ENCODE data around the gene RAD51. TPM values are rescaled to one million over a fixed set of nuclear protein-coding genes. Genes with fewer than 3 reads are reported as not detected.

RAD51 gene
- total RNA-seq, 1 donor from 2014 or later = 0.98 TPM

DNA sequence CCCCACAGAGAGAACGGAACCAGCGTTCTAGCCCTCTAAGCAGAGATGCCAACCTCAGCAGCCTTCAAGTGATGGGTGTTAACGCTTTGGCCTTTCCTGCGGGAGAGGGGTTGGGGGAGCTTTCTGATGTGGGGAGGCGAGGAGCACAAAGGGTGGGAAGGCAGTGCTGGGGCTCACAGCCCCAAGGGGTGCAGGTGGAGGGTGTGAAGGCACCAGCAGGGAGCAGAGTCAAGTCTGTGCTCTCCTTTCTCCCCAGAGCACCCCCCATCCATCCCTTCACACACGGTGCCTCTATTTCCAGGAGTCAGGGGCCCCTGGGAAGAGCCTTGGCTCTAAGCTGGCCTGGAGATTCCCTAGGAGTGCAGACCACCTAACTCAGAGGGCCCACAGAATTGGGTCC is 78.9 kb downstream of the RAD51 start:
- ATAC-seq = no peak
- peaks cover 65% of the 10 kb centered on the region for H3K36me3 ChIP-seq
- TF ChIP-seq, protein P1, sequence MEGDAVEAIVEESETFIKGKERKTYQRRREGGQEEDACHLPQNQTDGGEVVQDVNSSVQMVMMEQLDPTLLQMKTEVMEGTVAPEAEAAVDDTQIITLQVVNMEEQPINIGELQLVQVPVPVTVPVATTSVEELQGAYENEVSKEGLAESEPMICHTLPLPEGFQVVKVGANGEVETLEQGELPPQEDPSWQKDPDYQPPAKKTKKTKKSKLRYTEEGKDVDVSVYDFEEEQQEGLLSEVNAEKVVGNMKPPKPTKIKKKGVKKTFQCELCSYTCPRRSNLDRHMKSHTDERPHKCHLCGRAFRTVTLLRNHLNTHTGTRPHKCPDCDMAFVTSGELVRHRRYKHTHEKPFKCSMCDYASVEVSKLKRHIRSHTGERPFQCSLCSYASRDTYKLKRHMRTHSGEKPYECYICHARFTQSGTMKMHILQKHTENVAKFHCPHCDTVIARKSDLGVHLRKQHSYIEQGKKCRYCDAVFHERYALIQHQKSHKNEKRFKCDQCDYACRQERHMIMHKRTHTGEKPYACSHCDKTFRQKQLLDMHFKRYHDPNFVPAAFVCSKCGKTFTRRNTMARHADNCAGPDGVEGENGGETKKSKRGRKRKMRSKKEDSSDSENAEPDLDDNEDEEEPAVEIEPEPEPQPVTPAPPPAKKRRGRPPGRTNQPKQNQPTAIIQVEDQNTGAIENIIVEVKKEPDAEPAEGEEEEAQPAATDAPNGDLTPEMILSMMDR (IDR thresholded peaks at IDR 0.05) = no peak
- DNase-seq = no peak
- no peak overlapping the region for H3K27ac ChIP-seq
- no peaks in the 10 kb centered on the region for H3K9me3 ChIP-seq
- H3K4me1 ChIP-seq = peaks cover 22% of the 10 kb centered on the region
- no peaks in the 10 kb centered on the region for H3K27me3 ChIP-seq
- intact Hi-C loops (cut with DNase I) = no loop called here
- H3K4me3 ChIP-seq = no peak overlapping the region

DNA sequence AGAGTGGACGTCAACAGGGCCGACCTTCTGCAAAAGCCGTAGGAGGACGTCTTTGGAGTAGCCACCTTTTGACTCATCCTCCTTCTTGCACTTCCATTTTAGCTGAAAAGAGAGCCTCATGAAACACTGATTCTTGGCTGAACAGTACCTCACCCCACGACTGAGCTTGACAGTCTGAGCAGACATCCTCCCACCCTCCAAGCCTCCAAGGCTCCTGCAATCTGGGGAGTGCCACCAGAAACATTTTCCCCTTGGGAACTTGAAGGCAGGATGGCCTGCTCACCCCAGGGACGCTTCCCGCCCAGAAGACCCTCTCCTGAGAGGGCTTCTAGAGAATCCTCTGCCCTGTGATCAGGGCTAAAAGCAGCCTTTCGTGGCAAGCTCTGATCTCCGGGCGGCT is 80.0 kb downstream of the RAD51 start:
- intact Hi-C loops (cut with DNase I) = no loop called here
- H3K27ac ChIP-seq = no peak overlapping the region
- no peaks in the 10 kb centered on the region for H3K27me3 ChIP-seq
- no peaks in the 10 kb centered on the region for H3K9me3 ChIP-seq
- TF ChIP-seq, protein P1 (IDR thresholded peaks at IDR 0.05) = no peak
- DNase-seq (no peak), ATAC-seq (no peak)
- H3K4me1 ChIP-seq = peaks cover 11% of the 10 kb centered on the region
- peaks cover 74% of the 10 kb centered on the region for H3K36me3 ChIP-seq
- no peak overlapping the region for H3K4me3 ChIP-seq

DNA sequence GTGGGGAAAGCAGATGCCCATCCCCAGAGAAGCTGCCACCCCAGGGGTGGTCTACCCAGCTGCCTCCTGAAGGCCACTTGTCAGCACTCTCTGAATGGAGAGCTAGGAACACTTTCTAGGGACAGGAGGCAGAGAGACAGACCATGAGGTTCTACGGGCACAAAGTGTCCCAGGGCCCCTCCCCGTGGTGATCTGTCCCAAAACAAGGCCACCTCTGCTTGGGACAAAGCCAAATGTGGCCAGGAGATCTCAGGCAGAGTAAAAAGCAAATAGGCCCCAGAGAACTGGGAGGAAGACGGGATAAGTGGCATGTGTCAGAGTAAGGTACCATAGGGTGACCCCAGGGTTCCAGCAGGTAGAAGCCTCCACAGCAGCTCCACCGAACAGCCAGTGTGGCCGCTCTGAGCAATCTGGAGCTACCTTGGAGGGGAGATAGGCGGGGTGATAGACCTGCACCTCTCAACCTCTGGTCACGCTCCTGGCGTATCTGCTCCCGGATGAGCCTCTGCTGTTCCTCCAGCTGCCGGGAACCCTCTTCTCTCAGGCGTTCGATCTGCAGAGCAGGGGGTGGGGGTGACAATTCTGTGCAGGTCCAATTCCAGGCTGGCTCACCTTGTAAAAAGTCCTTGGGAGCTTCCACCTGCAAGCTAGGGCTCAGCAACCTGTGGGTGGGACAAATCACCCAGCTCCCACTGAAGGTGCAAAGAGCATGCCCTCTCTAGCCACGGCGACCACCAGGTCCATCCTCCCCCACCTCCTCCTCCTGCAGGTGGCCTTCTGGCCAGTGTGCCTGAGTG is 81.0 kb downstream of the RAD51 start:
- Histone ChIP-seq H3K4me1 (peaks cover 10% of the 10 kb centered on the region), H3K4me3 (no peak overlapping the region), H3K27me3 (no peaks in the 10 kb centered on the region), H3K9me3 (no peaks in the 10 kb centered on the region), H3K36me3 (peaks cover 74% of the 10 kb centered on the region), H3K27ac (no peak overlapping the region)
- intact Hi-C loops (cut with DNase I) = no loop called here
- TF ChIP-seq, protein P1 (IDR thresholded peaks at IDR 0.05) = no peak
- no peak for DNase-seq
- no peak for ATAC-seq

DNA sequence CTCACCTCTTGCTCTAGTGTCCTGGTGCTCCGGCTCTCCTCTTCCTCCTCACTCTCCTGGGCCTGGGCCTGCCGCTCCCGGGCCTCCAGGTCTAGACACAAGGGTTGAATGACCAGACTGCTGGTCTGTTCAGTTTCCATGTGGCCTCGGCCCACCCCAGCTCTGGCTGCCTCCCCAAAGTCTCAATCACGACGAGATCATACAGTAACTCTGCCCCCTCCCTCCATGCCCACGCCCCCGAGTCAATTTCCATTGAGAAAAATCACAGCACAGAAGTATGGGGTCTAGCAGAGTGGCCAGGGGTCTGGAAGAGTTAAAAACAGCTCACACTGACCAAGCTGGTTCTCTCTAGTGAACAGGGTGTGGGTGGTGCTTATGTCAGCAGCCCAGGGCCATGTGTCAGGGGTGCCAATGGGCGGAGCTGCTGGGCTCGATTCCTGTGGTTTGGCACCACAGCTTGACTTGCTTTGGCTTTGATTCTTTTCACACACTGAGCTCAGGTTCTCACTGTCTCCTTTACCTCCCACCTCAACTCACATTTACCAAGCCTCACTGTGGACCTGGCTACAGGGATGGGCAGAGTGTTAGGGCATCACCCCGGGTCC is 81.7 kb downstream of the RAD51 start:
- Histone ChIP-seq H3K36me3 (peaks cover 74% of the 10 kb centered on the region), H3K4me3 (no peak overlapping the region), H3K27me3 (no peaks in the 10 kb centered on the region), H3K4me1 (peaks cover 10% of the 10 kb centered on the region), H3K27ac (no peak overlapping the region), H3K9me3 (no peaks in the 10 kb centered on the region)
- ATAC-seq = peak; percentile 92
- intact Hi-C loops (cut with DNase I) = no loop called here
- DNase-seq = peak; percentile 86
- TF ChIP-seq, protein P1 (IDR thresholded peaks at IDR 0.05) = no peak

Other genes starting within 250 kb of the RAD51 start
- gene CHST14, start 224.2 kb upstream of the RAD51 start, total RNA-seq = 14.1 TPM
- 20.7 TPM for gene CCDC32, start 130.1 kb upstream of the RAD51 start, total RNA-seq
- gene RPUSD2, start 125.9 kb upstream of the RAD51 start, total RNA-seq = 6.4 TPM
- 0.61 TPM for gene KNL1, start 100.9 kb upstream of the RAD51 start, total RNA-seq
- 77.1 TPM for gene RMDN3, start 60.1 kb downstream of the RAD51 start, total RNA-seq
- 55.2 TPM for gene GCHFR, start 68.9 kb downstream of the RAD51 start, total RNA-seq
- 0.96 TPM for gene C15orf62, start 74.8 kb downstream of the RAD51 start, total RNA-seq
- 26.7 TPM for gene ZFYVE19, start 111.9 kb downstream of the RAD51 start, total RNA-seq
- 30.7 TPM for gene DNAJC17, start 112.3 kb downstream of the RAD51 start, total RNA-seq
- gene PPP1R14D, start 133.5 kb downstream of the RAD51 start, total RNA-seq = 1.3 TPM
- gene SPINT1, start 148.9 kb downstream of the RAD51 start, total RNA-seq = 96.8 TPM
- not detected for gene RHOV, start 179.1 kb downstream of the RAD51 start, total RNA-seq
- gene VPS18, start 199.3 kb downstream of the RAD51 start, total RNA-seq = 24.5 TPM
- gene DLL4, start 234.2 kb downstream of the RAD51 start, total RNA-seq = 22.0 TPM

Data from upper lobe of right lung (tissue), 1 donor.